HG03378 (cell line): Measurements from ENCODE around the gene DHRSX.
"Not testable (repeated sequence)": the region's sequence is repeated elsewhere in the genome, so short reads cannot be mapped to it uniquely, and the experiment has no call there.

Experiments
- ATAC-seq: cut with Tn5 transposase; IDR thresholded peaks from one replicate; pipeline ENCODE4 v1.9.1; 2021; ENCODE audit warnings: mild to moderate bottlenecking, moderate library complexity; ENCODE audit not compliant: unreplicated experiment

Gene DHRSX

DNA sequence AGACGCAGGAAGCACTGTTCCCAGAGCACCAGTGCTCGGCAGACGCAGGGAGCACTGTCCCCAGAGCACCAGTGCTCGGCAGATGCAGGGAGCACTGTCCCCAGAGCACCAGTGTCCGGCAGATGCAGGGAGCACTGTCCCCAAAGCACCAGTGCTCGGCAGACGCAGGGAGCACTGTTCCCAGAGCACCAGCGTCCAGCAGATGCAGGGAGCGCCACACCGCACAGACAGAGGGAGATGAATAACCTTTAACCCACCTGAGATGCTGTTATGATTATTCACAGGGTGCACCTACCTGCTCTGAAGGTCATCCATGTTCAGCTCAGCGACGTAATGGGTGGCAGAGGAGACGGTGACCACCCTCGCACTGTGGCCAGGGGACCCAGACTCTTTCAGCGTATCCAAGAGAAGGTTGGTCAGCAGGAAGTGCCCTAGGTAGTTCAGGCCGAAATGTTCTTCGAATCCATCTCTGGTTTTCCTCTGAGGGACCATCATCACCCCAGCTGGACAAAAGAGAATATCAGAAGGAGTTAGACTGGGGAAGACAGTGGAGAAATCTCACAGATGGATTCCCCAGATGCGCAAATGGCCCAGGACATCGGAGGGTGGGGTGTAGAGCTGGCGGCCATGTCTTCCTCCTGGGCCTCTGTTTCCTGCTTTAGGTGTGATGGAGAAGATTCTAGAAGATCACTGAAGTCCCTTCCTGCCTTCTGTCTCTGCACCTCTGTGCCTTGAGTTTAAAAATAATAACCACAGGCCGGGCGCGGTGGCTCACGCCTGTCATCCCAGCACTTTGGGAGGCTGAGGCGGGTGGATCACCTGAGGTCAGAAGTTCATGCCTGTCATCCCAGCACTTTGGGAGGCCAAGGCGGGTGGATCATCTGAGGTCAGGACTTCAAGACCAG lies 234.1 kb downstream of the DHRSX start:
- no peak for ATAC-seq

DNA sequence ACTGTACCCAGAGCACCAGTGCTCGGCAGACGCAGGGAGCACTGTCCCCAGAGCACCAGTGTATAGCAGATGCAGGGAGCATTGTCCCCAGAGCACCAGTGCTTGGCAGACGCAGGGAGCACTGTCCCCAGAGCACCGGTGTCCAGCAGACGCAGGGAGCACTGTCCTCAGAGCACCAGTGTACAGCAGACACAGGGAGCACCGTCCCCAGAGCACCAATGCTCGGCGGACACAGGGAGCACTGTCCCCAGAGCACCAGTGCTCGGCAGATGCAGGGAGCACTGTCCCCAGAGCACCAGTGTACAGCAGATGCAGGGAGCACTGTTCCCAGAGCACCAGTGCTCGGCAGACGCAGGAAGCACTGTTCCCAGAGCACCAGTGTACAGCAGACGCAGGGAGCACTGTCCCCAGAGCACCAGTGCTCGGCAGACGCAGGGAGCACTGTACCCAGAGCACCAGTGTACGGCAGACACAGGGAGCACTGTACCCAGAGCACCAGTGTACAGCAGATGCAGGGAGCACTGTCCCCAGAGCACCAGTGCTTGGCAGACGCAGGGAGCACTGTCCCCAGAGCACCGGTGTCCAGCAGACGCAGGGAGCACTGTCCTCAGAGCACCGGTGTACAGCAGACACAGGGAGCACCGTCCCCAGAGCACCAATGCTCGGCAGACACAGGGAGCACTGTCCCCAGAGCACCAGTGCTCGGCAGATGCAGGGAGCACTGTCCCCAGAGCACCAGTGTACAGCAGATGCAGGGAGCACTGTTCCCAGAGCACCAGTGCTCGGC lies 234.9 kb downstream of the DHRSX start:
- ATAC-seq: not testable (repeated sequence)

DNA sequence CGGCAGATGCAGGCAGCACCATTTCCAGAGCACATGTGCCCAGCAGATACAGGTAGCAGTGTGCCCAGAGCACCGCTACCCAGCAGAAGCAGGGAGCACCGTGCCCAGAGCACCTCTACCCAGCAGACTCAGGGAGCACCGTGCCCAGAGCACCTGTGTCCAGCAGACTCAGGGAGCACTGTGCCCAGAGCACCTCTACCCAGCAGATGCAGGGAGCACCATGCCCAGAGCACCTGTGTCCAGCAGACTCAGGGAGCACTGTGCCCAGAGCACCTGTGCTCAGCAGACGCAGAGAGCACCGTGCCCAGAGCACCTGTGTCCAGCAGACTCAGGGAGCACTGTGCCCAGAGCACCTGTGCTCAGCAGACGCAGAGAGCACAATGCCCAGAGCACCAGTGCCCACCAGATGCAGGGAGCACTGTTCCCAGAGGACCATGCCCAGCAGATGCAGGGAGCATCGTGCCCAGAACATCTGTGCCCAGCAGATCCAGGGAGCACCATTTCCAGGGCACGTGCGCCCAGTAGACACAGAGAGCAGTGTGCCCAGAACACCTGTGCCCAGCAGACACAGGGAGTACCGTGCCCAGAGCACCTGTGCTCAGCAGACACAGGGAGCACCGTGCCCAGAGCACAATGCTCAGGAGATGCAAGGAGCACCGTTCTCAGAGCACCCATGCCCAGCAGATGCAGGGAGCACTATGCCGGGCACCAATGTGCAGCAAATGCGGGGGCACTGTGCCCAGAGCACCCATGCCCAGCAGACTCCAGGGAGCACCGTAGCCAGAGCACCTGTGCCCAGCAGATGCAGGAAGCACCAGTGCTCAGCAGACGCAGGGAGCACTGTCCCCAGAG lies 236.4 kb downstream of the DHRSX start:
- no peak for ATAC-seq

GRCh38 chrX:2263203-2263602 lies 237.6 kb downstream of the DHRSX start:
- ATAC-seq: no peak

DNA sequence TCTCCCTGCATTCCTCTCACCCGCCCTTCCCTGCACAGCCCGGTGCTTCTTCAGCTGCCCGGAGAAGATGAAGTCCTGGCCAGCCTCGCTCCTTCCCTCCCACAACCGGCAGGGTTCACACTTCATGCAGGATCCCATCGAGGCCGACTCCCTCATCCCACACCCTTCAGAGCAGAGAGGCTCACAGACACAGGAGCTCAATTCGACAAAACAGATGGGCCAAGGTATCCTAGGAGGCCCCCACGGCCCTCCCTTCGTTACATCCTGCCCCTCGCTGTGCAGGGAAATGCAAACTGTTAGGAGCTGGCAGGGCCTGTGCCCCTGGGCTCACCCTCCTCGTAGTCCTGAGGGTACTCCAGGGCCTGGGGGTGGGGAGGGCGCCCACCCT lies 238.1 kb downstream of the DHRSX start:
- ATAC-seq: no peak

GRCh38 chrX:2261831-2262667 lies 238.7 kb downstream of the DHRSX start:
- no peak for ATAC-seq

DNA sequence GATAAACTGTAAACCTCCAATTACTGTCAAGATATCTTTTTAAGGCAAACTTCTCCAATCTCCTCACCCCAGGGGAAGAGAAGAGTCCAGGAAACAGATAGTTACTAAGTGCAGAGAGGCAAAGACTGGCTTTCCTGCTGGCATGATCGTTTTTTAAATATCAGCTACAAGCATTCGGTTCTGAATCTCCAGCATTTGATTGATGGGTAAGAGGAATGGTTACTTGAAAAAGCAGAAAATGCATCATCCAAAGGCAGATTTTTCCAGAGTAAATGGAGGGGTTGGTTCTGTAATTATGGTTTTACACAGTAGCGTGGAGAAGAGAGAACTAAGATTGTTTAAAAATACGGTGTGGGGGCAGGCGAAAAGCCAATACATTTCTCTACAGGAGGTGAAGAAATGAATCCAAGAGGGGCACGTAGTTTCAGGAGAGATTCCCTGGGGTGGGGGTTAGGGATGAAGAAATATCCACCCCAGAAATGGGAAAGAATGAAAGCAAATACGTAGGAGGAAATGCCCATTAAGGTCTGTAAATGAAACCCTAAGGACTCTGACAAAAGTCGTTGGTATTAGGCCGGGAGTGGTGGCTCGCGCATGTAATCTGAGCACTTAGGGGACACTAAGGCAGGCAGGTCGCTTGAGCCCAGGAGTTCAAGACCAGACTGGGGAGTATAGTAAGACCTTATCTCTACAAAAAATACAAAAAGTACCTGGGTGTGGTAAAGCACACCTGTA lies 248.3 kb downstream of the DHRSX start:
- ATAC-seq: no peak

DNA sequence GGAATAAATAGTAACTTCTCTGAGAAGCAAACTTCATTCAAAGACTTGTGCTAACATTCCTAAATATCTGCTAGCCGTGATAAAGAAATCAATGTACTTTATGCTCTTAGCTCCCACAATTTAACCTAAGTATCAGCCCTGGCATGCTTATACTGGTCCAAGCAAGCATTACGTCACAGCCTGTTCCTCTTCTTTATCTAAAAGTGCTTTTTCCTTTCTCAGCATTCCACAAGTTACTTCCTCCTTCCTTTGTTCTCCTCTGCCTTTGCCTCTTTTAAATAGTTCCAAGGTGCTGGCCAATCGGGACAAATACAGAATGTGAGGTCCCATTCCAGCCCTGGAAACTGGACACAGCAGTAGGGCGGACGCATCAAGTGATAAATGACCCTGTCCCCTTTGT lies 249.6 kb downstream of the DHRSX start:
- no peak for ATAC-seq

DNA sequence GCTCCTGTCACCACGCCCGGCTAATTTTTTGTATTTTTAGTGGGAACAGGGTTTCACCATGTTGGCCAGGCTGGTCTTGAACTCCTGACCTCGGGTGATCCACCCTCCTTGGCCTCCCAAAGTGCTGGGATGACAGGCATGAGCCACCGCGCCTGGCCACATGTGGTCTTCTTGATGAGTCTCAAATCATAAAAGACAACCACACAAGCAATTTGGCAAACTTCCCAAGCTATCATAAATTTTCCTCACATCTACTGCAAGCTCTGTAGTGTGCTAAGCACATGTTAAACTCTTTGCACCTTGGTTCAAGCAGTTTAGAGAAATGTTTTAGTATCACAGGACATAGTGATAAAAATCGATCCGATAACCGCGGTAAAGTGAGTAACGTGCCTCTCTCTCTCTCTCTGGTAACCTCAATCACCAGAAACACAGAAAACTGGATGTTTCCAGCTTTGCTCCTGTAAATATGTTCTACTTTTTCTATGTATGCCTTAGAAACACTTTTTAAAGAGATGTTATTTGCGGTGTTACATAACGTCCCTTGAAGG lies 256.8 kb downstream of the DHRSX start:
- ATAC-seq: no peak

- no peak for ATAC-seq
Observed at GRCh38 chrX:2242980-2243379, 257.8 kb downstream of the DHRSX start.

- ATAC-seq: no peak
Observed at GRCh38 chrX:2242326-2242725, 258.4 kb downstream of the DHRSX start.

- ATAC-seq: not testable (repeated sequence)
Observed at GRCh38 chrX:2241496-2241895, 259.3 kb downstream of the DHRSX start.

GRCh38 chrX:2240761-2241160 lies 260.0 kb downstream of the DHRSX start:
- ATAC-seq: not testable (repeated sequence)

- no peak for ATAC-seq
Observed at GRCh38 chrX:2237976-2238375, 262.8 kb downstream of the DHRSX start.

DNA sequence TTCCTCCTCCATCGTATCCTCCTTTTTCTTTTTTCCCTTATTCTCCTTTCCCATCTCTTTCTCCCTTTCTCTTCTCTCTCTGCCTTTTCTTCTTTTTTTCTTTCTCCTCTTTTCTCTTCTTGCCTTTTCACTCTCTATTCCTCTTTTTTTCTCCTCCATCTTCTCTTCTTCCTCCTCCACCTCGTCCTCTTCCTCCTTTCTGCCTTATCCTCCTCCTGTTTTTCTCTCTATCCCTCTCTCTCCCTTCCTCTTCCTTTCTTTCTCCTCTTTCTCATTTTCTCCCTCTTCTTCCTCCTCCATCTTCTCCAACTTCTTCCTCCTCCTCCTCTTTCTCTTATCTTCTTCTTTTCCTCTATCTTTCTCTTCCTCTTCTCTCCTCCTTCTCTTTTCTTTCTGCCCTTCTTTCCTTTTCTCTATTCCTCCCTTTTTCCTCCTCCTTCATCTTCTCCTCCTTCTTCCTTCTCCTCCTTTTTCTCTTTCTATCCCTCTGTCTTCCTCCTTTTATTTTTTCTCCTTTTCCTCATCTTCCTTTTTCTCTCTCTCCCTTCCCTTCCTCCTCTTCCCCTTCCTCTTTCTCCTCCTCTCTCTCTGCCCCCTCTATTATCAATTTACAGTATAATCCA lies 269.1 kb downstream of the DHRSX start:
- no peak for ATAC-seq

GRCh38 chrX:2230457-2230856 lies 270.3 kb downstream of the DHRSX start:
- ATAC-seq: no peak

- no peak for ATAC-seq
Observed at GRCh38 chrX:2228536-2228935, 272.2 kb downstream of the DHRSX start.

- ATAC-seq: no peak
Observed at GRCh38 chrX:2226906-2227656, 273.7 kb downstream of the DHRSX start.
